Central memory CD8-positive, alpha-beta T cell (primary cell): ENCODE results near the gene OCLN.
"Not testable (repeated sequence)": the region's sequence is repeated elsewhere in the genome, so short reads cannot be mapped to it uniquely, and the experiment has no call there.

Experiments used
- ATAC-seq: fragments of 150-1000 bp; cut with Tn5 transposase; replicated peaks from 2 replicates; pipeline ENCODE4 v1.10.0; 2022; ENCODE audit warnings: mild to moderate bottlenecking, moderate FRiP score, moderate number of reproducible peaks; ENCODE audit not compliant: poor library complexity, severe bottlenecking; ENCODE audit errors: extremely low read depth
- DNase-seq, 2 donors: peaks; one replicate each; pipeline ENCODE4 v3.0.0; 2021; ENCODE audit warnings: low spot score in 2 of 2
- H3K27ac Mint-ChIP-seq: one replicate; pipeline ENCODE4 v1.8.0; 2022; ENCODE audit warnings: low read depth, mild to moderate bottlenecking, moderate library complexity, mixed read lengths
- H3K27me3 Mint-ChIP-seq: one replicate; pipeline ENCODE4 v1.8.0; 2022; ENCODE audit warnings: mixed read lengths
- H3K36me3 Mint-ChIP-seq: one replicate; pipeline ENCODE4 v1.8.0; 2022; ENCODE audit warnings: mild to moderate bottlenecking, moderate library complexity, mixed read lengths; ENCODE audit not compliant: insufficient read depth
- H3K4me1 Mint-ChIP-seq: one replicate; pipeline ENCODE4 v1.8.0; 2022; ENCODE audit warnings: mixed read lengths
- H3K4me3 Mint-ChIP-seq: one replicate; pipeline ENCODE4 v1.8.0; 2022; ENCODE audit warnings: mild to moderate bottlenecking, moderate library complexity, mixed read lengths
- H3K9me3 Mint-ChIP-seq: one replicate; pipeline ENCODE4 v1.8.0; 2022; ENCODE audit warnings: mixed read lengths

The OCLN gene

GRCh38 chr5:69492391-69492922 lies at the start of gene OCLN:
Gene OCLN (plus strand): TSS chr5:69492790. CDS start chr5:69504245, 11,455 bp downstream.
- ATAC-seq (peak; percentile 24), DNase-seq (no peak)
- Mint-ChIP-seq H3K36me3 (peaks cover 2% of the 10 kb centered on the region), H3K9me3 (no peaks in the 10 kb centered on the region), H3K27me3 (peaks cover 82% of the 10 kb centered on the region), H3K4me3 (peak within 1 kb of the TSS; percentile 58), H3K4me1 (peaks cover 6% of the 10 kb centered on the region), H3K27ac (no peak within 1 kb of the TSS)

GRCh38 chr5:69444127-69444754 lies 48.3 kb upstream of the OCLN start:
- Mint-ChIP-seq H3K27ac (no peak overlapping the region), H3K4me1 (no peaks in the 10 kb centered on the region), H3K4me3 (no peak overlapping the region), H3K36me3 (no peaks in the 10 kb centered on the region), H3K9me3 (no peaks in the 10 kb centered on the region), H3K27me3 (no peaks in the 10 kb centered on the region)
- ATAC-seq, result no peak
- no peak for DNase-seq

GRCh38 chr5:69449511-69449910 lies 43.1 kb upstream of the OCLN start:
- ATAC-seq, result no peak
- no peak overlapping the region for H3K27ac Mint-ChIP-seq

GRCh38 chr5:69450116-69450515 lies 42.5 kb upstream of the OCLN start:
- DNase-seq (no peak), ATAC-seq (no peak)
- Mint-ChIP-seq H3K36me3 (no peaks in the 10 kb centered on the region), H3K4me1 (no peaks in the 10 kb centered on the region), H3K27me3 (peaks cover 8% of the 10 kb centered on the region), H3K4me3 (no peak overlapping the region), H3K9me3 (no peaks in the 10 kb centered on the region), H3K27ac (no peak overlapping the region)

More at GRCh38 chr5:69449511-69449910, 43.1 kb upstream of the OCLN start:
- Mint-ChIP-seq H3K9me3 (no peaks in the 10 kb centered on the region), H3K36me3 (no peaks in the 10 kb centered on the region), H3K4me3 (no peak overlapping the region), H3K4me1 (no peaks in the 10 kb centered on the region), H3K27me3 (peaks cover 2% of the 10 kb centered on the region)
- DNase-seq, result no peak

- H3K27ac Mint-ChIP-seq, DNase-seq, H3K4me3 Mint-ChIP-seq, H3K36me3 Mint-ChIP-seq, H3K27me3 Mint-ChIP-seq, ATAC-seq, H3K4me1 Mint-ChIP-seq, H3K9me3 Mint-ChIP-seq: not testable (repeated sequence)
Observed at GRCh38 chr5:69450527-69450926, 42.1 kb upstream of the OCLN start.

- Mint-ChIP-seq H3K36me3 (no peaks in the 10 kb centered on the region), H3K9me3 (no peaks in the 10 kb centered on the region), H3K27me3 (peaks cover 9% of the 10 kb centered on the region), H3K4me1 (no peaks in the 10 kb centered on the region), H3K4me3 (no peak overlapping the region), H3K27ac (no peak overlapping the region)
- ATAC-seq, result no peak
- no peak for DNase-seq
Observed at GRCh38 chr5:69451941-69452647, 40.5 kb upstream of the OCLN start.

GRCh38 chr5:69453487-69453886 lies 39.1 kb upstream of the OCLN start:
- peaks cover 10% of the 10 kb centered on the region for H3K27me3 Mint-ChIP-seq
- H3K4me3 Mint-ChIP-seq, H3K36me3 Mint-ChIP-seq, DNase-seq, ATAC-seq, H3K27ac Mint-ChIP-seq, H3K4me1 Mint-ChIP-seq, H3K9me3 Mint-ChIP-seq: not testable (repeated sequence)

GRCh38 chr5:69454460-69455249 lies 37.9 kb upstream of the OCLN start:
- H3K36me3 Mint-ChIP-seq, result no peaks in the 10 kb centered on the region
- H3K4me3 Mint-ChIP-seq, result no peak overlapping the region
- no peaks in the 10 kb centered on the region for H3K9me3 Mint-ChIP-seq
- H3K27ac Mint-ChIP-seq, result no peak overlapping the region
- ATAC-seq, result no peak
- H3K27me3 Mint-ChIP-seq, result peaks cover 20% of the 10 kb centered on the region
- H3K4me1 Mint-ChIP-seq, result no peaks in the 10 kb centered on the region
- DNase-seq, result no peak

GRCh38 chr5:69455428-69455988 lies 37.1 kb upstream of the OCLN start:
- H3K9me3 Mint-ChIP-seq, DNase-seq, H3K27ac Mint-ChIP-seq, H3K4me3 Mint-ChIP-seq, ATAC-seq, H3K36me3 Mint-ChIP-seq, H3K4me1 Mint-ChIP-seq: not testable (repeated sequence)
- peaks cover 20% of the 10 kb centered on the region for H3K27me3 Mint-ChIP-seq

GRCh38 chr5:69462170-69462569 lies 30.4 kb upstream of the OCLN start:
- ATAC-seq (no peak), DNase-seq (no peak)
- H3K4me3 Mint-ChIP-seq, result no peak overlapping the region
- no peaks in the 10 kb centered on the region for H3K9me3 Mint-ChIP-seq
- H3K4me1 Mint-ChIP-seq, result no peaks in the 10 kb centered on the region
- H3K27me3 Mint-ChIP-seq, result peaks cover 12% of the 10 kb centered on the region
- H3K27ac Mint-ChIP-seq, result no peak overlapping the region
- H3K36me3 Mint-ChIP-seq, result no peaks in the 10 kb centered on the region

GRCh38 chr5:69466375-69466774 lies 26.2 kb upstream of the OCLN start:
- not testable (repeated sequence) for H3K36me3 Mint-ChIP-seq, H3K27ac Mint-ChIP-seq, H3K4me1 Mint-ChIP-seq, H3K9me3 Mint-ChIP-seq, H3K4me3 Mint-ChIP-seq, ATAC-seq, DNase-seq
- H3K27me3 Mint-ChIP-seq, result peaks cover 12% of the 10 kb centered on the region

- Mint-ChIP-seq H3K9me3 (peaks cover 8% of the 10 kb centered on the region), H3K27ac (no peak overlapping the region), H3K4me1 (no peaks in the 10 kb centered on the region), H3K36me3 (peaks cover 3% of the 10 kb centered on the region), H3K4me3 (no peak overlapping the region), H3K27me3 (peaks cover 12% of the 10 kb centered on the region)
- no peak for DNase-seq
- ATAC-seq, result no peak
Observed at GRCh38 chr5:69467442-69468225, 25.0 kb upstream of the OCLN start.
